ENCODE results near the gene TRIO.

Gene TRIO

DNA sequence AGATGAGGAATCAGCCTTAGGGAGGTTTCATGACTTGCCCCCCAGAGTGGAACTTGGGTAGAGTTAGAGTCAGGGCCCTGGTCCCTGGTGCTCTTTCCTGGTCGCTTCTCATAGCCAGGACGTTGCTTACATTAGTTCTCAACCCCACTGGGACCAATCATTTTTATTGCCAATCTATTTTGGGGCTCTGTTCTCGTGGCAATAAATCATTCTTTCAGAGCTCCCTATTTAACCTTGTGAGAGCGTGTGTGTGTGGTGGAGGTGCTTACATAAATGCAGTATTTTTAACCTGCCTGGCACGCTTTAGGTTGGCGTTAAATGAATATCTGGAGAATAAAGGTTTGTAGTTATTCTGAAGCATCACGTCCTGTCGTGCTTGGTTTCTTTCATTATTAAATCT, 4.1 kb downstream of the TRIO start:
- no peak for DNase-seq (ENCODE audit: low spot score)

DNA sequence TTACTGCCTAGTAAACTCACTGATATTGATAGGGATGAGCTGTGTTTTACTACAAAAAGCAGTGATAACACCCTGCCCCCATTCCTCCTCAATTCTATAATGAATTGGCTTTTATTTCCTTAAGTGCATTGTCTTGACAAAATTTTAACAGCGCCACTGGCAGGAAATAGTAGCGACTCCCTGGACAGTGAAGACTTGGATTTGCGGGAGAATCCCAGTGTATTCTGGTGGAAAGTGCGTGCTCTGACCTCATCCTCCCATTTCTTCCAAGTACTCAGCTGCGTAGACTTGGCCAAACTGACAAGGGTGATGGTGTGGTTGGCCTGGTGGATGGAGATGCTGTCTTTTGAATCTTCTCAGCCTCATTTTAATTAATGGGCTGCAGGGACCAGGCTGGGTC, 5.3 kb downstream of the TRIO start:
- DNase-seq (ENCODE audit: low spot score): no peak

DNA sequence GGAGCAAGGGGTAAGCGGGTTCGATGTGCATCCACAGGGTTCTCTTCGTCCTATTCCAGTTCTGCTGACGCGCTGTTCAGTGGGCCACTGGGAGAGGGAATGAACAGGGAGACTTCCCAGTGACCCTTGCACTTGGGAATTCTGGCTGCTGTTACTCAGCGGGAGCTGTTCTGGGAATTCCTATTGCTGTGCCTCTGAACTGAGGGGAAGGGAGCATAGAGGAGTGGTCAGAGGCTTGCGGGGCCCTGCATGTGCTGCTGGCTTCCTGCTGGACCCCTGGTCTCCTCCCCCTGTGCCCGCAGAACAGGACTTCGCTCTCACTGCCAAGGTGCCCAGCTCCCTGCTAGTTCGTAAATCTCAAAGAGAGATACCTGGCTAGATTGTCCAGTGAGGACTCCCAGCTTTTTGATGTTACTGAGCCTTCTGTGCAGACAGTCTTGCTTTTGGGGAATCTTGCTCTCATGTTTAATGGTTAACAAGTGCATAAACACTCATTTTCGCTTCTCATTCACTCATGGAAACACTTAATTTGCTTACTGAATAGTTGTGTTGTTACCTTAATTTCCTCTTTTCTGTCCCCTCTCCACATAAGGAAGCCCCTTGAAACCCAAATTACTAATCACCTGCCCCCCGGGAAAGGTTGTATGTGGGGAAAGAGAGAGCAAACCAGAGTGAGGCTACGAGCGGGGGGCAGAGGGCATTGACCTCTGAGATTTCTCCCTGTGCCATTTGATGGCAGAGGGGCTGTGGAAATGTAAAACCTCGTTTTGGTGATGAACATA, 5.9 kb downstream of the TRIO start:
- DNase-seq (ENCODE audit: low spot score): no peak

GRCh38 chr5:14149672-14150274, 6.6 kb downstream of the TRIO start:
- no peak for DNase-seq (ENCODE audit: low spot score)

GRCh38 chr5:14151416-14151815, 8.3 kb downstream of the TRIO start:
- no peak for DNase-seq (ENCODE audit: low spot score)

DNA sequence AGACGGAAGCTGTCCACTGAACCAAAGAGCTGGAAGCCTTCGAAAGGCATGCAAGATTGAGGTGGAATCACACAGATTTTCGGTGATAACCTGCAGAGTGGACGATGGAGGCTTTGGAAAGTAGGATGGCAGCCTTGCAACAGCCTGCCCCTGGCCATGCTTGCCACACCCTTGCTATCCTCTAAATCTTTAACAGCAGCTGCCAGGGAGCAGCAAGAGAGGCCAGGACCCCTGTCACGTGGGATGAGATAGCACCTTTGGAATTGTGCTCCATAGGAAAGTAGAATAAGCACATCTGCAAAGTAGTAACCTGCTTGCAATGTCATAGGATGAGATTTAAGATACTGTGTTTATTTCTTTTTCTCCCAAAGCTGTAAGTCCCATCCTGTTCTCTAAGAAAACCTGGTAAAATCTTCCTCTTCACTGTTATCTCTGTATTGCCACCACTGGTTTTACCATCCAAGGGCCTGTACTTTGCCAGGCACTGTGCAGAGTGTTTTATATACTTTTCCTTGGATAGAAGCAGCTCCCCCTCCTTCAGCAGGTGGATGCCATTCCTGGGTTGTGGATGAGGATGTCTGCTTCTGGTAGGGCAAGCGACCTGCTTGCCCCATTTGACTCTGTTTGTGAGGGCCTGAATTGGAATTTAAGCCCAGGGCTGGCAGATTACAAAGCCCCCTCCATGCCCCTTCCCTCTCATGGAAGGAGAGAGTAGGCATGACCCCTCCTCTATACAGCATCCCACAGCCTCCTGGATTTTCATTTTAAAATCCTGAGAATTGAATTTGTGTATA, 10.1 kb downstream of the TRIO start:
- no peak for DNase-seq (ENCODE audit: low spot score)

DNA sequence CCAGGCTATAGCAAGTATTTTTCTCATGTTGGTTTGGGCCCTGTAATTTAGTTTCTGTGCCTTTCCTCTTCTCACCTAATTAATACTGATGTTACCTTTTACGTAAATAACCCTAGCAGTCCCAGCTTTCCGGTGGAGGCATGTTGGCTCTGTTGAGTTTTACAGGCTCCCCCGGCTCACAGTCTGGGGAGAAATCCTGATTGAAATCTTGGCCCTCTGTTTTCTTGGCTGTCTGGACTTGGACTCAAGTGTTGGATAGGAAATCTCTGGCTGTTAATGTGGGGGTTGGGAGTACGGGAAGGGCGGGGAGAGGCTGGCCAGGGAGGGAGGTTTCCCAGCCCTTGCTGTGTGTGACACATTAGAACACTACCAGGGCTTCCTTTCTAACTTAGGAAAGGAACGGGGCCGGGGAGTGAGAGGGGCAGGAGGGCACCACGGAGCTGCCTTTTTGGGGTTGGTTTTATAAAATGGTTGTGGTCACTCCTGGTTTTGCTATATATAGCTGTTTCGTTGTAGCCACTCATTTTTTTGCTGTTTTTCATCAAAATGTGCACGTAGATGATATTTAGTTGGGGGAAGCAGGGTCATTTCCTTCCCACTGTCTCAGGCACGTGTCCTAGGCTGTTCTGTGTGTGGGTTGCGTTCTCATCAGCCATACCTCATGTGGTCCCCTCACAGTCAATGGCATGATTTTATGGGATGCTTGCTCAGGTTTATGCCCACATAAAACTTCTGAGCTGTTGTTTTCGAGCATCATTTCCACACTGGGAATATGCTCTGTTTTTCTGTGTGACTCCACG, 11.0 kb downstream of the TRIO start:
- DNase-seq (ENCODE audit: low spot score): peak; percentile 56

- DNase-seq (ENCODE audit: low spot score): no peak
Measured at GRCh38 chr5:14155075-14155474, 11.9 kb downstream of the TRIO start.

- DNase-seq (ENCODE audit: low spot score): no peak
Measured at GRCh38 chr5:14155739-14156138, 12.6 kb downstream of the TRIO start.

- DNase-seq (ENCODE audit: low spot score): no peak
Measured at GRCh38 chr5:14156290-14156649, 13.1 kb downstream of the TRIO start.

DNA sequence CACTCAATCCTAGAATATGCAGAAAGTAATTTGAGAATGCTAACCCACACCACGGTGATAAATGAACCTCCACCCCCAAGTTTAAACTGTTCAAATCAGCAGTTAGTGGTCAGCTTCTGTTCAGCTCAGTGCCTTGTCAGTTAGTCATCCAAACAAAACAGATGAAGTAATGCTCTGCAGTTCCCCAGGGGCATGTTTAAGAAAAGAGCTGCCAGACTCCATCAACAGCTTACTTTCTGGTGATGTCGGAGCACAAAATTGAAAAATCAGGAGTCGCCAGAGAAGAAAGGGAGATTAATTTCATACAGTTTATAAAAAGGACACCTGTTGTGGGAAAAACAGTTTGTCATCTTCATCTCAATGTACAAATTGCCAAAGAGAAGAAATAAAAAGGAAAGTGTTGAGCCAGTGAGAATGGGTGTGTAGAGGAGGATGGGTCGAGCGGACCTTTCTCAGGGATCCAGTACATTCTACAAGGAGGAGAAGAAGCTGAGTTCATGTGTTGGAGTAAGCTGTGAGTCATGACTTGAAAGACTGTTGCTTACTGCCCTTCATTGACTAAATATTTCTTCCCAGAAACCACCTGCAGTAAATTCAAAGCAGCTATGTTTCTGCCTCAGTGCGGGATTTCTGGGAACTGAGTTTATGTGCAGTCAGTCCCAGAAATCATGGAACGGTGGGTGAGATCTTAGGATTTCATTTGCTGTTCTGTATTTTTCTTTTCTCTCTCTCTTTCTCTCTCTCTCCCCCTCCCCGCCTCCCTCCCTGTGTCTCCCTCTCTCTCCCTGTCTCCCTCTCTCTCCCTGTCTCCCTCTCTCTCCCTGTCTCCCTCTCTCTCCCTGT, 13.7 kb downstream of the TRIO start:
- peak; percentile 78 for DNase-seq (ENCODE audit: low spot score)

DNA sequence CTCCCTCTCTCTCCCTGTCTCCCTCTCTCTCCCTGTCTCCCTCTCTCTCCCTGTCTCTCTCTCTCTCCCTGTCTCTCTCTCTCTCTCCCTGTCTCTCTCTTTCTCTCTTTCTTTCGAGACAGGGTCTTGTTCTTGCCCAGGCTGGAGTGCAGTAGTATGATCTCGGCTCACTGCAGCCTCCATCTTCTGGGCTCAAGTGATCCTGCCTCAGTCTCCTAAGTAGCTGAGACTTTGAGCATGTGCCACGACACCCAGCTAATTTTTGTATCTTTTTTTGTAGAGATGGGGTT, 14.3 kb downstream of the TRIO start:
- no peak for DNase-seq (ENCODE audit: low spot score)

- DNase-seq (ENCODE audit: low spot score): no peak
Measured at GRCh38 chr5:14158890-14159666, 15.9 kb downstream of the TRIO start.

DNA sequence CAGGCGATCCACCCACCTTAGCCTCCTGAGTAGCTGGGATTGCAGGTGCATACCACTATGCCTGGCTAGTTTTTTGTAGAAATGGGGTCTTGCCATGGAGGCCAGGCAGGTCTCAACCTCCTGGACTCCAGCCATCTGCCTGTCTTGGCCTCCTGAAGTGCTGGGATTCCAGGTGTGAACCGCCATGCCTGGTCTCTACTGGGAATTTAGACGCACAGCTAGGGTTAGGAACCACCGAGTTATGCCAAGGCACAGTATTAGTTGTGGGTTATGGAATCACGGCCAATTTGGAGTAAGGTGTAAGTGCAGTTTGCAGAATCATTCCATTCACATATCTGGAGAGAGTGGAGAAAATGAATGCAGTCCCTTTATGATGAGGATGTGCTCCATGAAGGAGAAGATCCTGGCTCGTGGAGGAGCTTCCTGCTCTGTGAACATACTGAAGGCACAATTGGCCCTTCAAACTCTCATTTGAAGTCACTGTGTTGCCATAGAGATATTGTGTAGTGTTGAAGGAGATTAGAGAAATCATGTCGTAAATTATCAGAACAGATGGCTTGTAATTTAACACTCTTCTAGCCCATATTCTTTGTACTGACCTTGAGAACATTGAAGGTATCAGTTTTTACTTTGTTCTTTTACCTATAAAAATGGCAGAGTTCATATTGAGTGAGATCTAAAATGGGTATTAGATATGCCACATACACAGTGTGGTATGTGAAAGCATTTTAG, 18.8 kb downstream of the TRIO start:
- no peak for DNase-seq (ENCODE audit: low spot score)

- no peak for DNase-seq (ENCODE audit: low spot score)
Measured at GRCh38 chr5:14164164-14165163, 21.3 kb downstream of the TRIO start.

DNA sequence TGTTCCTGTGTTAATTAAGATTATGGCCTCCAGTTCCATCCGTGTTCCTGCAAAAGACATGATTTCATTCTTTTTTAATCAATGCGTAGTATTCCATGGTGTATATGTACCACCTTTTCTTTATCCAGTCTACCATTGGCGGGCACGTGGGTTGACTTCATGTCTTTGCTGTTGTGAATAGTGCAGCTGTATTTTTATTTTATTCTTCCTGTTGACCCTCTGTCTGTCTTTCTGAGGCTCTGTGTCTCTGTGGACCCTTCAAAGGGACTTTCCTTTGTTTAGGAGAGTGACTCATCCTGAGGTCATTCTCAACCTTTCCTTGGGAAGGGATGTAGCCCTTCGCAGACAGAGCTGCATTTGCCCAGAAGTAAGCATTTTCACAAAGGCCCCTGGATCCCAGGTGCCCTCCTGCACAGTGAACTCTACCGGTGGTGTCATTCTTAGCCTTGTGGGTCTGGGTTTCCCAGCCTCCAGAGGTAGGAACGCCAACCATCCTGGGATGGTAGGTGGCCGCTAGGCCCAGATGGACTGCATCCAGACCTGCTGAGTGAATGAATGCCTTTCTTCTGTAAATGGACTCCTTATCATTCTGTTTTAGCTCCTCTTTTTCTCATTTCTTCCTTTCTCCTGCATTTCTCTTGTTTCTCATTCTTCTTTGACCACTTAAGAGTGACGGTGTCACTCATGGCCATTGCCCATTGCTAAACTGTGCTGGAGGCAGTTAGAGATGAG, 22.4 kb downstream of the TRIO start:
- no peak for DNase-seq (ENCODE audit: low spot score)

DNA sequence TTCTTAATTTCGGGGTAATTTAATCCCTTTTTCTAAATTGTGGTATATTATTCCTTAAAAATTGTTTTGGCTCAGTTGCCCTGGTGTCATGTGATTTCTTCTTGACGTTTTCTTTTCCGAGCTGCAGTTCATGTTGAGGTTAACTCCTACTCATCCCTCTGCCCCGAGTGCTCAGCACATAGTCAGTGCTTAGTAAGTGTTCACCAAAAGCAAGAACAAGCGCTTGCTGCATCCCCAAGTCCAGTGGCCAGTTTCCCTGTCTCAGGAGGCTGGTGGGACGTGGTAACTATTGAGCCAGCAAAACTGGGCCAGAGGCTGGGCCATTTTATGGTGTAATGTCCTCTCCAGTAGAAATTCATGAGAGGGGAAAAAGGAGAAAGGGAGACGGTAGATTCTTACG, 23.3 kb downstream of the TRIO start:
- DNase-seq (ENCODE audit: low spot score): no peak

GRCh38 chr5:14167211-14167845, 24.2 kb downstream of the TRIO start:
- DNase-seq (ENCODE audit: low spot score): no peak
